ENCODE results near the gene DALRD3. TPM values are rescaled to one million over a fixed set of nuclear protein-coding genes. Genes with fewer than 3 reads are reported as not detected.

The DALRD3 gene
- polyA plus RNA-seq, 2 of the 4 experiments (the other 2 are of a cell fraction): 20.5 to 35.8 TPM

Small RNAs within 50 kb of the gene (small RNA-seq; reads per million reads assigned to genes)
- gene MIR191: 1,750 to 23,745 (median 11,470) reads per million in 6 experiments
- gene MIR425: 163 to 6,831 (median 4,475) reads per million in 6 experiments

Other genes starting within 250 kb of the DALRD3 start
- 15.3 and 16.2 TPM in 2 replicates for gene PRKAR2A, start 170.7 kb downstream of the DALRD3 start, polyA plus RNA-seq (2011; rRNA removed)
- 17.2 to 18.8 TPM (median 18.4 TPM) in 3 replicates for gene PRKAR2A, start 170.7 kb downstream of the DALRD3 start, polyA plus RNA-seq (2017; fragmentation: RNase III; extraction: RNeasy Plus Mini Kit Qiagen cat#74134 plus additional on column Dnase treatment)
- gene SLC25A20, start 119.7 kb downstream of the DALRD3 start, polyA plus RNA-seq (2011; rRNA removed): 22.0 and 22.4 TPM in 2 replicates
- 13.1 to 14.3 TPM (median 13.5 TPM) in 3 replicates for gene SLC25A20, start 119.7 kb downstream of the DALRD3 start, polyA plus RNA-seq (2017; fragmentation: RNase III; extraction: RNeasy Plus Mini Kit Qiagen cat#74134 plus additional on column Dnase treatment)
- 88.8 and 90.7 TPM in 2 replicates for gene ARIH2, start 99.7 kb downstream of the DALRD3 start, polyA plus RNA-seq (2011; rRNA removed)
- 52.4 to 55.1 TPM (median 54.6 TPM) in 3 replicates for gene ARIH2, start 99.7 kb downstream of the DALRD3 start, polyA plus RNA-seq (2017; fragmentation: RNase III; extraction: RNeasy Plus Mini Kit Qiagen cat#74134 plus additional on column Dnase treatment)
- gene P4HTM, start 28.3 kb downstream of the DALRD3 start, polyA plus RNA-seq (2011; rRNA removed): 16.4 and 18.9 TPM in 2 replicates
- 12.1 to 14.4 TPM (median 13.8 TPM) in 3 replicates for gene P4HTM, start 28.3 kb downstream of the DALRD3 start, polyA plus RNA-seq (2017; fragmentation: RNase III; extraction: RNeasy Plus Mini Kit Qiagen cat#74134 plus additional on column Dnase treatment)
- 64.2 and 80.5 TPM in 2 replicates for gene WDR6, start 11.2 kb downstream of the DALRD3 start, polyA plus RNA-seq (2011; rRNA removed)
- 97.6 to 106 TPM (median 99.6 TPM) in 3 replicates for gene WDR6, start 11.2 kb downstream of the DALRD3 start, polyA plus RNA-seq (2017; fragmentation: RNase III; extraction: RNeasy Plus Mini Kit Qiagen cat#74134 plus additional on column Dnase treatment)
- gene NDUFAF3, start 3.5 kb upstream of the DALRD3 start, polyA plus RNA-seq (2011; rRNA removed): 44.3 and 46.5 TPM in 2 replicates
- gene NDUFAF3, start 3.5 kb upstream of the DALRD3 start, polyA plus RNA-seq (2017; fragmentation: RNase III; extraction: RNeasy Plus Mini Kit Qiagen cat#74134 plus additional on column Dnase treatment): 68.1 to 76.9 TPM (median 71.4 TPM) in 3 replicates
- 212 and 222 TPM in 2 replicates for gene IMPDH2, start 10.8 kb upstream of the DALRD3 start, polyA plus RNA-seq (2011; rRNA removed)
- gene IMPDH2, start 10.8 kb upstream of the DALRD3 start, polyA plus RNA-seq (2017; fragmentation: RNase III; extraction: RNeasy Plus Mini Kit Qiagen cat#74134 plus additional on column Dnase treatment): 175 to 203 TPM (median 177 TPM) in 3 replicates
- 53.8 and 76.2 TPM in 2 replicates for gene QRICH1, start 75.5 kb upstream of the DALRD3 start, polyA plus RNA-seq (2011; rRNA removed)
- gene QRICH1, start 75.5 kb upstream of the DALRD3 start, polyA plus RNA-seq (2017; fragmentation: RNase III; extraction: RNeasy Plus Mini Kit Qiagen cat#74134 plus additional on column Dnase treatment): 40.4 to 47.9 TPM (median 43.6 TPM) in 3 replicates
- 118 and 196 TPM in 2 replicates for gene QARS1, start 86.2 kb upstream of the DALRD3 start, polyA plus RNA-seq (2011; rRNA removed)
- 157 to 166 TPM (median 164 TPM) in 3 replicates for gene QARS1, start 86.2 kb upstream of the DALRD3 start, polyA plus RNA-seq (2017; fragmentation: RNase III; extraction: RNeasy Plus Mini Kit Qiagen cat#74134 plus additional on column Dnase treatment)
- gene USP19, start 102.2 kb upstream of the DALRD3 start, polyA plus RNA-seq (2011; rRNA removed): 28.8 and 30.5 TPM in 2 replicates
- 20.1 to 21.6 TPM (median 21.2 TPM) in 3 replicates for gene USP19, start 102.2 kb upstream of the DALRD3 start, polyA plus RNA-seq (2017; fragmentation: RNase III; extraction: RNeasy Plus Mini Kit Qiagen cat#74134 plus additional on column Dnase treatment)
- 146 and 238 TPM in 2 replicates for gene LAMB2, start 114.5 kb upstream of the DALRD3 start, polyA plus RNA-seq (2011; rRNA removed)
- 74.5 to 95.5 TPM (median 87.3 TPM) in 3 replicates for gene LAMB2, start 114.5 kb upstream of the DALRD3 start, polyA plus RNA-seq (2017; fragmentation: RNase III; extraction: RNeasy Plus Mini Kit Qiagen cat#74134 plus additional on column Dnase treatment)
- gene CCDC71, start 147.8 kb upstream of the DALRD3 start, polyA plus RNA-seq (2011; rRNA removed): 13.4 and 15.9 TPM in 2 replicates
- gene CCDC71, start 147.8 kb upstream of the DALRD3 start, polyA plus RNA-seq (2017; fragmentation: RNase III; extraction: RNeasy Plus Mini Kit Qiagen cat#74134 plus additional on column Dnase treatment): 8.1 to 10.0 TPM (median 9.6 TPM) in 3 replicates
- gene KLHDC8B, start 153.0 kb upstream of the DALRD3 start, polyA plus RNA-seq (2011; rRNA removed): 6.7 and 7.4 TPM in 2 replicates
- 7.0 to 9.9 TPM (median 8.9 TPM) in 3 replicates for gene KLHDC8B, start 153.0 kb upstream of the DALRD3 start, polyA plus RNA-seq (2017; fragmentation: RNase III; extraction: RNeasy Plus Mini Kit Qiagen cat#74134 plus additional on column Dnase treatment)